Mesendoderm (in vitro differentiated cells): Measurements from ENCODE around the gene PPP1R7.

ENCODE experiments used
- DNase-seq: peaks from one replicate; pipeline ENCODE4 v3.0.0; 2013
- H2AK5ac ChIP-seq: 2 replicates; pipeline ENCODE4 v1.6.1; 2013; ENCODE audit warnings: low read length, inconsistent platforms
- H2BK120ac ChIP-seq: 2 replicates; pipeline ENCODE4 v1.6.1; 2013; ENCODE audit warnings: low read depth, mild to moderate bottlenecking, low read length, moderate library complexity, mixed read lengths
- H2BK15ac ChIP-seq: replicated peaks from 2 replicates; pipeline ENCODE4 v1.6.1; 2013; ENCODE audit warnings: low read depth, mild to moderate bottlenecking, moderate library complexity
- H2BK5ac ChIP-seq: 2 replicates; pipeline ENCODE4 v1.6.1; 2013; ENCODE audit warnings: low read length, inconsistent platforms
- H3K18ac ChIP-seq: 2 replicates; pipeline ENCODE4 v1.6.1; 2013; ENCODE audit warnings: mild to moderate bottlenecking, low read length, mixed read lengths
- H3K23ac ChIP-seq: one replicate; pipeline ENCODE4 v1.6.1; 2013; ENCODE audit warnings: low read length
- H3K27ac ChIP-seq: 2 replicates; pipeline ENCODE4 v1.5.1; 2013; ENCODE audit warnings: low read depth, mild to moderate bottlenecking, inconsistent platforms, low read length, moderate library complexity
- H3K27me3 ChIP-seq: 2 replicates; pipeline ENCODE4 v1.6.1; 2013; ENCODE audit warnings: low read length, control low read depth, mild to moderate bottlenecking, inconsistent platforms; ENCODE audit not compliant: insufficient read depth, poor library complexity
- H3K36me3 ChIP-seq: 2 replicates; pipeline ENCODE4 v1.6.1; 2013; ENCODE audit warnings: low read length, inconsistent platforms; ENCODE audit not compliant: control insufficient read depth, insufficient read depth
- H3K4ac ChIP-seq: one replicate; pipeline ENCODE4 v1.6.1; 2013; ENCODE audit warnings: low read depth, mild to moderate bottlenecking, low read length, moderate library complexity
- H3K4me1 ChIP-seq: 2 replicates; pipeline ENCODE4 v1.6.1; 2013; ENCODE audit warnings: low read depth, low read length, inconsistent platforms; ENCODE audit not compliant: control insufficient read depth
- H3K4me2 ChIP-seq: 2 replicates; pipeline ENCODE4 v1.6.1; 2013; ENCODE audit warnings: low read length
- H3K4me3 ChIP-seq: 2 replicates; pipeline ENCODE4 v1.5.1; 2013; ENCODE audit warnings: mild to moderate bottlenecking, low read length
- H3K56ac ChIP-seq: one replicate; pipeline ENCODE4 v1.6.1; 2013; ENCODE audit warnings: low read length
- H3K79me1 ChIP-seq: 2 replicates; pipeline ENCODE4 v1.6.1; 2013; ENCODE audit warnings: low read length, inconsistent platforms
- H3K79me2 ChIP-seq: 2 replicates; pipeline ENCODE4 v1.6.1; 2013; ENCODE audit warnings: mild to moderate bottlenecking, low read length; ENCODE audit not compliant: control insufficient read depth, insufficient read depth
- H3K9ac ChIP-seq: 2 replicates; pipeline ENCODE4 v1.6.1; 2013; ENCODE audit warnings: low read length, inconsistent platforms
- H4K5ac ChIP-seq: one replicate; pipeline ENCODE4 v1.6.1; 2013; ENCODE audit warnings: low read length
- H4K8ac ChIP-seq: one replicate; pipeline ENCODE4 v1.6.1; 2013; ENCODE audit warnings: low read depth, mild to moderate bottlenecking, control low read depth, low read length, moderate library complexity
- WGBS: extraction: QIAGEN DNeasy Blood & Tissue Kit; methylation state at CpG from one replicate; pipeline ENCODE4 v1.1.7; 2013; ENCODE audit warnings: low lambda C conversion rate, missing lambda C conversion rate; ENCODE audit not compliant: insufficient coverage; ENCODE audit errors: extremely low coverage; 5-methylcytosine and 5-hydroxymethylcytosine counted together

The PPP1R7 gene

DNA sequence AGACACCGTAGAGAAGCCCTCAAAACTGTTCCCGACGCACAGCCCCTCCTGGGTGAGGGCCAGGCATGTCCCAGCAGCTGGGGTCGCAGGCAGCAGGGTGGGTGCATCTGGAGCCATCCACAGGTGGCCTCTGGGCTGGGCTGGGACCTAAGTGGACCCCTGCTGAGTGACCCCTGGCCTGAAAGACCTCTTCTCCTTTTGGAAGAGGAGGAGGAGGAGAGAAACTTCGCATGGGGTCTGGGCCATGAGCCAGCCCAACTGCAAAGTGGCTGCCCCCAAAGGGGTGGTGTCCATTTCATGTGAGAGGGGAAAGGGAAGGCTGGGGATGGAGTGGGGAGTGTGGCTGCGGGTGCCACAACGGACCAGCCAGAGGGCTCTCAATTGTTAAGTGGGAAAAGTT is 63.3 kb downstream of the PPP1R7 start:
- H4K5ac ChIP-seq = no peak overlapping the region
- H2AK5ac ChIP-seq = no peak overlapping the region
- H3K4me1 ChIP-seq = peaks cover 2% of the 10 kb centered on the region
- no peaks in the 10 kb centered on the region for H3K36me3 ChIP-seq
- H3K79me1 ChIP-seq = no peaks in the 10 kb centered on the region
- H3K79me2 ChIP-seq = no peaks in the 10 kb centered on the region
- H3K4ac ChIP-seq = no peak overlapping the region
- H3K4me3 ChIP-seq = no peak overlapping the region
- no peak overlapping the region for H2BK120ac ChIP-seq
- H2BK5ac ChIP-seq = no peak overlapping the region
- no peak overlapping the region for H3K9ac ChIP-seq
- WGBS = no CpG with 5 or more reads among the region's 7 CpGs
- H3K27ac ChIP-seq = no peak overlapping the region
- H4K8ac ChIP-seq = no peak overlapping the region
- no peak overlapping the region for H3K18ac ChIP-seq
- no peak overlapping the region for H3K23ac ChIP-seq
- no peak overlapping the region for H3K56ac ChIP-seq
- H3K4me2 ChIP-seq = no peak overlapping the region
- DNase-seq = no peak
- H2BK15ac ChIP-seq = no peak overlapping the region
- H3K27me3 ChIP-seq = no peaks in the 10 kb centered on the region

GRCh38 chr2:241214209-241214608 is 63.9 kb downstream of the PPP1R7 start:
- peaks cover 2% of the 10 kb centered on the region for H3K4me1 ChIP-seq
- H3K9ac ChIP-seq = no peak overlapping the region
- H3K56ac ChIP-seq = no peak overlapping the region
- H3K23ac ChIP-seq = no peak overlapping the region
- no peak overlapping the region for H3K4me2 ChIP-seq
- no peak overlapping the region for H2BK15ac ChIP-seq
- no peak overlapping the region for H3K18ac ChIP-seq
- H3K4ac ChIP-seq = no peak overlapping the region
- H3K27me3 ChIP-seq = no peaks in the 10 kb centered on the region
- no peaks in the 10 kb centered on the region for H3K36me3 ChIP-seq
- no peaks in the 10 kb centered on the region for H3K79me2 ChIP-seq
- no peak overlapping the region for H4K8ac ChIP-seq
- H3K79me1 ChIP-seq = no peaks in the 10 kb centered on the region
- no peak overlapping the region for H2BK5ac ChIP-seq
- H2BK120ac ChIP-seq = no peak overlapping the region
- H2AK5ac ChIP-seq = no peak overlapping the region
- H3K27ac ChIP-seq = no peak overlapping the region
- H4K5ac ChIP-seq = no peak overlapping the region
- H3K4me3 ChIP-seq = no peak overlapping the region
- no peak for DNase-seq
- no CpG with 5 or more reads among the region's 10 CpGs for WGBS

DNA sequence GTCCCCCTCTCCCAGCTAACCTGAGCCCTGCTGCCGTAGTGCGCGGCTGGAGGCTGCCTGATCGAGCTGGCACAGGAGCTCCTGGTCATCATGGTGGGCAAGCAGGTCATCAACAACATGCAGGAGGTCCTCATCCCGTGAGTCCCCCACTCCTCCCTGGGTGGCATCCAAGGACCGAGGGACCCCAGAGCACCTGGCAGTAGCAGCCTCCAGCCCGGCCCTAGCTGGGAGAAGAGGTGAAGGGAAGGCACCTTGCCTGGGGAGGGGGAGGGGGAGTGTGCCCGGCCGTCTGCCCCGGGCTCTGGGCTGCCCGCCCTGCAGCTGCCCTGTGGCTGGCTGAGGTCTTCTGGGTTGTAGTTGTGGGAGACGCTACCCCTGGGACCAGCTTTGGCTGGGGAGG is 64.5 kb downstream of the PPP1R7 start:
- Histone ChIP-seq H3K18ac (no peak overlapping the region), H3K79me1 (no peaks in the 10 kb centered on the region), H4K8ac (no peak overlapping the region), H2BK5ac (no peak overlapping the region), H3K27me3 (no peaks in the 10 kb centered on the region), H3K27ac (no peak overlapping the region), H3K4me3 (no peak overlapping the region), H3K23ac (no peak overlapping the region), H3K79me2 (no peaks in the 10 kb centered on the region), H3K56ac (no peak overlapping the region), H3K36me3 (no peaks in the 10 kb centered on the region), H3K4me2 (no peak overlapping the region), H4K5ac (no peak overlapping the region), H3K4me1 (peaks cover 2% of the 10 kb centered on the region), H2AK5ac (no peak overlapping the region), H2BK15ac (no peak overlapping the region), H3K9ac (no peak overlapping the region), H3K4ac (no peak overlapping the region), H2BK120ac (no peak overlapping the region)
- no CpG with 5 or more reads among the region's 12 CpGs for WGBS
- no peak for DNase-seq

DNA sequence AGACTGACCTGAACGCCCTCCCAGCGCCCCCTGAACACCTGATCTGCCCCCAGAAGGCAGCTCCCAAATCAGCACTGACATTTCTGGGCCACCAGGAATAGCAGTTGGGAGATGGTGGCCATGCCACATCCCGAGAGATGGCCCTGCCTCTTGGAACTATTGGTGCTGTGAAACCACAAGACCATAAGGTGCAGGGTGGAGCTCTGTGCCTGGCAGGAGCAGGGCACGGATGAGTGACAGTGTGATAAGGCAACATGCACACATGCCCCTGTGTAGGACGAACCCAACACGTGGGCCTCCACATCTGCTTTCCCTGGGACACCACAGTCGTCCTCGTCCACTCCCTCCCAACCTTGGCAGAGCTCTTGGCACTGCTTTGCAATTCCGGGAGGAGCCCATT is 65.2 kb downstream of the PPP1R7 start:
- Histone ChIP-seq H3K4ac (no peak overlapping the region), H3K56ac (no peak overlapping the region), H3K4me3 (no peak overlapping the region), H3K4me2 (no peak overlapping the region), H3K79me2 (no peaks in the 10 kb centered on the region), H3K79me1 (no peaks in the 10 kb centered on the region), H2AK5ac (no peak overlapping the region), H4K8ac (no peak overlapping the region), H3K18ac (no peak overlapping the region), H2BK15ac (no peak overlapping the region), H3K27me3 (no peaks in the 10 kb centered on the region), H3K23ac (no peak overlapping the region), H2BK120ac (no peak overlapping the region), H3K4me1 (peaks cover 2% of the 10 kb centered on the region), H4K5ac (no peak overlapping the region), H3K9ac (no peak overlapping the region), H2BK5ac (no peak overlapping the region), H3K27ac (no peak overlapping the region), H3K36me3 (no peaks in the 10 kb centered on the region)
- no CpG with 5 or more reads among the region's 9 CpGs for WGBS
- DNase-seq = no peak

GRCh38 chr2:241216211-241216761 is 66.0 kb downstream of the PPP1R7 start:
- WGBS = no CpG with 5 or more reads among the region's 14 CpGs
- H3K79me2 ChIP-seq = no peaks in the 10 kb centered on the region
- no peak overlapping the region for H4K8ac ChIP-seq
- peak; percentile 69 for DNase-seq
- H3K79me1 ChIP-seq = no peaks in the 10 kb centered on the region
- no peak overlapping the region for H3K4me3 ChIP-seq
- no peak overlapping the region for H3K4me2 ChIP-seq
- no peak overlapping the region for H2AK5ac ChIP-seq
- no peak overlapping the region for H3K4ac ChIP-seq
- no peak overlapping the region for H2BK120ac ChIP-seq
- peaks cover 2% of the 10 kb centered on the region for H3K4me1 ChIP-seq
- no peak overlapping the region for H3K18ac ChIP-seq
- H3K9ac ChIP-seq = no peak overlapping the region
- H2BK5ac ChIP-seq = no peak overlapping the region
- no peaks in the 10 kb centered on the region for H3K36me3 ChIP-seq
- H3K23ac ChIP-seq = no peak overlapping the region
- H2BK15ac ChIP-seq = no peak overlapping the region
- no peaks in the 10 kb centered on the region for H3K27me3 ChIP-seq
- H3K27ac ChIP-seq = no peak overlapping the region
- H4K5ac ChIP-seq = no peak overlapping the region
- H3K56ac ChIP-seq = peak overlapping the region; percentile 42

DNA sequence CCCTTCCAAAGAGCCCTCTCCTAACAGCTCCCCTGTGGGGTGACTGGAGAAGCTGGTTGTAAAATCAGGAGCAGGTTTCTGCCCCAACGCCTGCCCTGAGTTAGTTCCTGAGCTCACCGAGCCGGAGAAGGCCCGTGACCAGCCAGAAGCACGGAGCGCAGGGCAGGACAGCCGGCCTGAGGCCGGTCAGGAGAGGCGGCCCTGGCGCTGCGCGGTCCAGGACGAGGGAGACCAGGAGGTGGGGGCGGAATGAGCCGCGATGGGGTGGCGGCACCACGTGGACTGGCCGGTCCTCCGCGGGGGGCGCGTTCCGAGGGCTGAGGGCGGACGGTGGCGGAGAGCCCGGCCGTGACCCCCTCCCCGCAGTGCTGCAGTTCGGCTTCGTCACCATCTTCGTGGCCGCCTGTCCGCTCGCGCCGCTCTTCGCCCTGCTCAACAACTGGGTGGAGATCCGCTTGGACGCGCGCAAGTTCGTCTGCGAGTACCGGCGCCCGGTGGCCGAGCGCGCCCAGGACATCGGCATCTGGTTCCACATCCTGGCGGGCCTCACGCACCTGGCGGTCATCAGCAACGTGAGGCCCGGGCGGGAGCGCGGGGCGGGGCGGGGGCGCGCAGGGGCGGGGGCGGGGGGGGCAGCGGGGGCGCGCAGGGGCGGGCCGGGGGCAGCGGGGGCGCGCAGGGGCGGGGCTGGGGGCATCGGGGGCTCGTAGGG is 67.2 kb downstream of the PPP1R7 start:
- peak overlapping the region; percentile 74 for H3K9ac ChIP-seq
- no peak overlapping the region for H3K18ac ChIP-seq
- peak overlapping the region; percentile 59 for H3K4me2 ChIP-seq
- no peak overlapping the region for H4K8ac ChIP-seq
- H3K79me1 ChIP-seq = no peaks in the 10 kb centered on the region
- H4K5ac ChIP-seq = no peak overlapping the region
- no peak overlapping the region for H2BK120ac ChIP-seq
- H3K23ac ChIP-seq = no peak overlapping the region
- no peaks in the 10 kb centered on the region for H3K27me3 ChIP-seq
- H3K4ac ChIP-seq = peak overlapping the region; percentile 64
- H3K36me3 ChIP-seq = no peaks in the 10 kb centered on the region
- peak overlapping the region; percentile 32 for H3K27ac ChIP-seq
- peak overlapping the region; percentile 89 for H3K56ac ChIP-seq
- peak; percentile 83 for DNase-seq
- no peaks in the 10 kb centered on the region for H3K79me2 ChIP-seq
- WGBS = no CpG with 5 or more reads among the region's 77 CpGs
- no peak overlapping the region for H2BK5ac ChIP-seq
- H2BK15ac ChIP-seq = no peak overlapping the region
- H3K4me1 ChIP-seq = peaks cover 2% of the 10 kb centered on the region
- peak overlapping the region; percentile 25 for H3K4me3 ChIP-seq
- H2AK5ac ChIP-seq = no peak overlapping the region
